HG02798 (cell line): ENCODE data around the gene NUBPL.
"Not testable (repeated sequence)": the region's sequence is repeated elsewhere in the genome, so short reads cannot be mapped to it uniquely, and the experiment has no call there.

ENCODE experiments used
- ATAC-seq: cut with Tn5 transposase; IDR thresholded peaks from one replicate; pipeline ENCODE4 v1.9.1; 2021; ENCODE audit warnings: mild to moderate bottlenecking; ENCODE audit not compliant: unreplicated experiment, poor library complexity

The NUBPL gene

GRCh38 chr14:31718585-31718984 is 157.4 kb downstream of the NUBPL start:
- no peak for ATAC-seq

- no peak for ATAC-seq
Observed at GRCh38 chr14:31718985-31719384, 157.8 kb downstream of the NUBPL start.

GRCh38 chr14:31726337-31726736 is 165.1 kb downstream of the NUBPL start:
- ATAC-seq, result no peak

GRCh38 chr14:31727797-31728196 is 166.6 kb downstream of the NUBPL start:
- ATAC-seq, result no peak

- ATAC-seq, result no peak
Observed at GRCh38 chr14:31740688-31741087, 179.5 kb downstream of the NUBPL start.

- no peak for ATAC-seq
Observed at GRCh38 chr14:31745741-31746140, 184.5 kb downstream of the NUBPL start.

- ATAC-seq, result no peak
Observed at GRCh38 chr14:31746326-31746725, 185.1 kb downstream of the NUBPL start.

- ATAC-seq, result no peak
Observed at GRCh38 chr14:31749275-31749674, 188.1 kb downstream of the NUBPL start.

GRCh38 chr14:31751047-31751446 is 189.8 kb downstream of the NUBPL start:
- ATAC-seq, result not testable (repeated sequence)

GRCh38 chr14:31752867-31753661 is 191.9 kb downstream of the NUBPL start:
- no peak for ATAC-seq

- ATAC-seq, result no peak
Observed at GRCh38 chr14:31758941-31759340, 197.7 kb downstream of the NUBPL start.

- no peak for ATAC-seq
Observed at GRCh38 chr14:31760277-31760676, 199.1 kb downstream of the NUBPL start.

- no peak for ATAC-seq
Observed at GRCh38 chr14:31761325-31761724, 200.1 kb downstream of the NUBPL start.

GRCh38 chr14:31763041-31763440 is 201.8 kb downstream of the NUBPL start:
- no peak for ATAC-seq

- no peak for ATAC-seq
Observed at GRCh38 chr14:31766315-31766892, 205.2 kb downstream of the NUBPL start.

- no peak for ATAC-seq
Observed at GRCh38 chr14:31768355-31768754, 207.2 kb downstream of the NUBPL start.

GRCh38 chr14:31770271-31770670 is 209.1 kb downstream of the NUBPL start:
- no peak for ATAC-seq

- ATAC-seq, result no peak
Observed at GRCh38 chr14:31774567-31774966, 213.4 kb downstream of the NUBPL start.

GRCh38 chr14:31777312-31777711 is 216.1 kb downstream of the NUBPL start:
- no peak for ATAC-seq

GRCh38 chr14:31781578-31781977 is 220.4 kb downstream of the NUBPL start:
- no peak for ATAC-seq

- ATAC-seq, result no peak
Observed at GRCh38 chr14:31785574-31785973, 224.4 kb downstream of the NUBPL start.

GRCh38 chr14:31787377-31787776 is 226.2 kb downstream of the NUBPL start:
- ATAC-seq, result no peak
